Anterior cingulate cortex (tissue), 58 donors: ENCODE results near the gene PJA2.
"Not testable (repeated sequence)": the region's sequence is repeated elsewhere in the genome, so short reads cannot be mapped to it uniquely, and the experiment has no call there.

Source experiments
- DNase-seq, 58 donors: peaks; one replicate each; lab custom pipeline; 2025; lab: John Stamatoyannopoulos, UW

PJA2 gene

DNA sequence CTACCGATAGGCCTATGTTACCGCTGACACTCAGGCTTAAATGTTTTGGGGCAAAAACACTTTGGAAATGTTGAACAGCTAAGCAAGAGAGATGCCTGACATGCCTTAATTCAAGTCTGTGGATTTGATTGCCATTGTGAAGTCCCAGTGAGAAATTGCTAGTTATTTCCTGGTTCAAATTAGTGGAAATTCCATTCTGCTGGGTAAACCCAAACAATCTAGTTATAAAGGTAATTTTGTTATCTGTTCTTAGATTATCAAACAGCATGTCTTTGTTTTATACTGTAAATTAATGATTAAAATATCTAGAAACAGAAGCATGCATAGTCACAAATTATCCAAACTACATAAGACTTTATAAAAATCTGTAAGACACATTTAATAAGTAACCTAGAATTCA is 96.6 kb downstream of the PJA2 start:
- DNase-seq, result no peak

DNA sequence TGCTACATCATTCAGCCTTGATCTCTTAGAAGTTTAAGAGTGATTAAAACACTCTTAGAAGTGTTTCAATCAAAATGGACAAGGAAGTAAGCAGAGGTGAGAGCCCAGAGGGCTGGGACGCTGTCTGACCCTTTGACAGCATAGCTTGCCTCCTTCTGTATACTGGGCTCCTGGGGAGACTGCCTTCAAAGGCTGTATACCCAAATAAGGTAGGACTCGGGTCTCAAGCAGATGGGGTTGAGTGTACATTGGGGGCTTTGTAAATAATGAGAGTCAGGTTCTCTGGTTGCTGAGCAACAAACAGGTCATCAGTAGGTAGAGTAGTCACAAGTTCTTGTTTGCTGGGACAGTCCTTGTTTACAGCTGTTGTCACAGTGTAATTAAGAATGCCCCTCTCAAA is 97.1 kb downstream of the PJA2 start:
- DNase-seq, result no peak

DNA sequence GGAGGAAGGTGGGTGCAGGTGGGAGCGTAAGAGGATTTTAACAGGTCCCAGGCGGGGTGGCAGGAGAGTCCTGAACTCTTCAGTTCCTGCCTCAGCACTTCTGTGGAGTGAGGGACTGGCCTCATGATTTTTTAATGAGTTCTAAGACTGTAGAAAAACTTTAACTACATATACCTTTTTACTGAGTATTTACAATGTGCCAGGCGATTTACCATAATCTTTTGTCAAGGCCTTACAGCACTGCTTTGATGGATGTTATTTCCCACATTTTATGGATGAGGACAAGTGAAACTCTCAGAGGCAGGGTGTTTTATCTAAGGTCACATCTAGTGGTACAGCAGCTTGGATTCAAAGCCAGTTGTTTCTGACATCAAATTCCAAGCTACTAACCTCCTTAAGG is 99.5 kb downstream of the PJA2 start:
- no peak for DNase-seq

DNA sequence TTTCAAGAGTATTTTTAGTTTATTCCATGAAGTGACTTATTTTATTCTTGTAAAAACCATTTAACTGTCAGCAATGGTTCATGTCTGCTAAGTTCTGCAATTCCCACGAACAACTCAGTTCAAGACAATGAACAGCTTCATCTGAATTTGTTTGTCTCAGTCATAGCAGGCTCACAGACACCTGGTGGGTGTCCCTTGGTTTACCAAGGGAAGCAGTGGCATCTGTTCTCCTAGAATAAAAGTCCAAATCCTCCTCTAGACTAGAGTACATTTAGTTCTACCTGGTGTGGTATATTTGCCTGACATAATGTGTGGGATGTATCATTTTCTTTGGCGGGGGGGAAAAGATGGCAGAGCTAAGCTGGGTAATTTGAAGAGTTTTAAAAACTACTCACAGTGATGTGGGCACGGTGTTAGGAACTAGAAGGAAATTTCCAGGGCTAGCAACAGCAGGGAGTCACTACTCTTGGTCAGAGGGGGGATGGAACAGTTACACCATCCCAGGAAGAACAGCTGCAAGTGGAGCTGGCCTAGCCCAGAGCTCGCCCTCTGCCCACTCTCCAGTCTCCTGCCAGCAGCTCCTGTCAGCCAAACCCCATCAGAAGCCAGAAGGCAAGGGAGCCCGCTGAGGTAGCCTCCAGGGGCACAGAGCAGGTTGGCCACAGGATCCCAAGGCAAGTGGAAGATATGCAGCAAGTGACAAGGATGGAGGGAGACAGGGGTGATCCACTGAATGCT is 100.3 kb downstream of the PJA2 start:
- peak in 8 of 58 donors; percentile 6 to 64 (median 20) for DNase-seq

DNA sequence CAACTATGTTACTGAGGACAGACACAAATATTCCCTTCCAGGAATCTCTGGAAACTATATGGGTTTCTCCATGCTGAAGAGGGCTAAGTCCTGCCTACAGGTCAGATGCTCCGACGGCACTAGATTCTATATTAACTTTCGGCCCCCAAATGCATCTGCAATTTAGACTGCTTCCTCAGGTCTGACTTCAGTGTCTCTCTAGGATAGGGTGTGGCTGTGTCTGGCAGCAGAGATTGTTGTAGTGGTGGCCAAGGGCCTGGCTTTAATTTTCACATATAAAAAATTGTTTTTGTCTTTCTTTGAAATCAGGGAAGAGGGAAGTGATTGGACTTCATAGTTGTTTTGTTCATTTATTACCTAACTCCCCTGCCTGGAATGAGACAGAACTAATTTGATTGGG is 101.8 kb downstream of the PJA2 start:
- DNase-seq, result no peak

DNA sequence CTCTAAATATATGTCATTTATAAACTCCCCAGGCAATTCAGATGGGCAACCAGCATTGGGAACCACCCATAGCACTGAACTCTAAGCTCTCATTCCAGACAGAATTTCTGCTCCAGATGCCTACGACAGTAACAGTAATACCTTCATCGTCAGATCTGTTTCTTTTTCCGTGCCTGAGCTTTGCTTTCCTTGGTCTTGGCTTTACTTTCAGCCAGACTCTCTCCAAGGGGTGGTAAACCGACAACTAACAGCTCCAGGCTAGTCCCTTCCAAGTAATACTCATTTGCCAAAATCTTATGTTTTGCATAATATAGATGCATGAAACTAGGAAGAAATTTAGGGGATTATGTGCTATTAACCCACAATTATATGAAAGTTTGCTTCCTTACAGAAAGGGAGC is 102.3 kb downstream of the PJA2 start:
- DNase-seq, result no peak

DNA sequence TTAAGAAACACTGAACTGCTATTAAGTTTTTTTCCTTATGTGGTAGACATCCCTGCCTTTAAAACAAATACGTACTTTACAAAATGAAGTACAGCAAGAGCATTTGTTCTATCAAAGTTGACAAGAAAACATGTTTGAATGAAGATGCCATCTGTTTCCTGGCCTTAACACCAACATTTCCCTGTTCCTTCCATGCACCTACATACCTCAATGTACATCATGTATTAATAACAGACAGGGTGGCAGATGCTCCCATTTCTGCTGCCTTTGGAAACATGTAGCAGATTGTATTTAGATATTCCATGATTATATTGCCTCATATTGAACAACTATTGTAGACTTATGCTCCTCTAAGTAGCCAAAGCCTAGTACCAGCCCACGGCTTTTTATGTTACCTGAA is 104.4 kb downstream of the PJA2 start:
- DNase-seq, result no peak

DNA sequence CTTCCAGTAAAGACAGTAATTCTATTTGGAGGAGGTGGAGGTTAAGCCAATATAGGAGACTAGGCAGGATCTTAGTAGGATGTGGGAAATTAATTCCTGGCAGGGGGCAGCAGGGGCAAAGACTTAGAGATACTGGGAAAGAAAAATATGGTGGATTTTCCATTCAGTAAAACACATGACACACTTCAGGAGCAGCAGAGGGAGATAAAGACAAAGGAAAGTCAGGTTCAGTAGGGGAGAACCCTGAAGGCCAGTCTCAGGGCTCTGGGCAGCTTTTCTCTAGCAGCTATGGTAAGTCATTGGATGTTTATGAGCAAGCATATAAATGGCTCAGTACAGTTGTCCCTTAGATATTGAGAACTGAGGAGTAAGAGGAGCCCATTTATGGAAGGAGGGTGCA is 105.5 kb downstream of the PJA2 start:
- no peak for DNase-seq

DNA sequence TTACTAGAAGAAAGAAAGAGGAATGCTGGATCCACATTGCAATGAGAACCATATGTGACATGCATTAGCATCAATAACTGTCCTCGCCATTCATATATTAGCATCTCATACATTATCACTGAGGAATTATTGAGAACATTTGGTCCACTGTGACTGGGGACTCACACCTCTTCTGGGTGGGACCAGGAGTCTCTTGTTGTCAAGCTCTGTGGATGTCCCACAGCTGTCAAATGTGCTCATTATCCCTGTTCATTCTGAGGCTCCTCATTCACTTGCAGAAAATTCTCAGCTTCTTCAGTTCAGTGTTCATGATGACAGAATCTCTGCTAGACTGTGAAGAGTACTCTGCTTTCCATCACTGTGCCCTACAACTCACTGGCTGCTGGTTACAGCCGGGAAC is 109.4 kb downstream of the PJA2 start:
- DNase-seq, result no peak

DNA sequence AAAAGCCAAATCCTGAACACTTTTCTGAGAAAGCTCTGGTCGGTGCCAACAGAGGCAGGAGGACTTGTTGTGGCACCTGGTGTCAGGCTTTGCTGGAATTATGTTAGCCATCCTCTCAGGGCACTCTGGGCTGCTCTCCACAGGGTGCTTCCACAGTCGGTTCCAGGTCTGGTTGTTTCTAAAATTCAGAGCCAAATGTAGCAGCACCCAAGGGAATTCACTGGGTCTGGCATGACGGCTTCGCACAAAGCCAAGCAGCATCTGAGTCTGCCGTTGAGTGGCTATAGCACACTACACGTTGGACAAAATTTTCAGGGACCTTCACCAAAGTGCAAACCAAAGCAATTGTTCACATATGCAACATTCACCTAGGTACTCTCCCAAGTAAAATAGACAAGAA is 110.2 kb downstream of the PJA2 start:
- no peak for DNase-seq

DNA sequence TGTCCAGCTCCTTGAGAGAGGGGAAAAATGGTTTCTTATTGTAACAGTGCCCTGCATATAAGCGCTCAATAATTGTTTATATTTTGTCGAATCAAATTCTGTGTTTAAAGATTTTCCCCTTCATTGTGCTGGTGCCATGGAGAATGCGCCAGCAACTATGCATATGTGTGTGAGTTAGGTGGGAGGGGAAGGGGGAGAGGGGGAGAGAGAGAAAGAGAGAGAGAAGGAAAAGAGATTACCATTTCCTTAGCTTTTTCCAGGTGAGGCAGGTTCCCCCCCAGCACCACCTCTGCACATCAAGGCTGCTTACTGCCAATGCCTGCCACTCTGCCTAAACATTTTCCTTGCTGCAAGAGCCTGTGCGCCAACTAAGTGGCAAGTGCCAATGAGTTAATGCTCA is 111.0 kb downstream of the PJA2 start:
- DNase-seq, result no peak

DNA sequence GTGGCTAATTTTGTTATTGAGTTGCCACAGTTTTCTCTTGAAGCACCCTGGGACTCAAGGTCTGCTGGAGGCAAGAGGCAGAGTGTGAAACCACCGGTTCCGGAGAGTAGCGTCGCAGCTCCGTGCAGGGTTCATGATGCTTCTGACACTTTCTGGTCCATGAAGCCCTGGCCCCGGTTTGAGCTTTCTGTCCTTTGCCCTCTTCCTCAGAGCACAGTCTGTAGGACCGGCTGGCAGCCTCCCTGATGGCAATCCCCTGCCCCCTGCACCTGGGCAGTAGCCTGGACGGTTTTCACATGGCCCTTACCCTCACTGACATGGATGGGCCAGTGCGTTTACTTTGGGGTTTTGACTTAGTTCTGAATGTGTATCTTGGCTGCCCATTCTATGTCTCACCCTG is 111.9 kb downstream of the PJA2 start:
- DNase-seq, result no peak

DNA sequence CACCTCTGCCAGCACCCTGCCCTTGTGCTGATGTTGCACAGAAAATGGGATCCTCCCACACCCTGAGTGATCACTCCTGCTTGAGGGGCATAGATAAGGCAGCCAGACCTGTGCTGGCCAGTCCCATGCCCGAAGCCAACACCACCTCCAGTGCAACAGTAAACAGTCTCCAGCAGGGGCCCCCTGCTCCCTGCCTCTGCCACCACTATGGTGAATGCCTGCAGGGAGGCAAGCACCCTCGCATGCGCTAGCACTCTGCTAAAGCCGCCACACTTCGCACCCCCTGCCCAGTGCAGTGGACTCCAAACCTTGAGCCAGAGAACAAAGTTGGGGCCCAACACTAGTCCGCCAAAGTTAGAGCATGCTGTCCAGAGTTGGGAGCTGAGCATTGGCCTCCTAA is 118.7 kb downstream of the PJA2 start:
- no peak for DNase-seq

DNA sequence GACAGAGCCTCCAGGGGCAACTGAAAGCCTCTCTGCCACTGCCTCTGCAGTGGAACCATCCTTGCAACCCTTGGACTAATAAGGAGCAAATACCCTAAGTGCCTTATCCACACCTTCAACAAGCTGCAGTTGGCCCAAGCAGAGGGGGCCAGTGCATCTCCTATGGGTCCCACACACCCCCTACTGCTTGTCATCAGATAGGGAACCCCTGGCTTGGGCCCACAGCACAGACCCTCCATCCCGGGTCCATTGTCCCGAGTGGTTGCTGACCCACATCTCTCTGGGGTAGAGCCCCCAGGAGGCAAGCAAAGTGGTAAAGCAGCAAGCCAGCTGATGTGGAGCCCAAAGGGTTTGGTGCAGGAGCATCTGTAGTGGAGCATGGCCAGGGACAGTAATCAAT is 119.5 kb downstream of the PJA2 start:
- DNase-seq, result no peak

DNA sequence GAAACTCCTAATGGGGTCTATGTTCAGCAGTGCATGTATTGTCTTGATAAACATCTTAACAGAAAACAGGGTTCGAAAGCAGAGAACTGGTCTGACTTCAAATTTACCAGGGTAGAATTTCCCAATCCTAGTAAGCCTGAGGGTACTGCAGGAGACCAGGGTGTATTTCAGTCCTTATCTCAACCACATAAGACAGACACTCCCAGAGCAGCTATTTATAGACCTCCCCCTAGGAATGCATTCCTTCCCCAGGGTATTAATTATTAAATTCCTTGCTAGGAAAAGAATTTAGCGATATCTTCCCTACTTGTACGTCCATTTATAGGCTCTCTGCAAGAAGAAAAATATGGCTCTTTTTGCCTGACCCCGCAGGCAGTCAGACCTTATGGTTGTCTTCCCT is 123.1 kb downstream of the PJA2 start:
- DNase-seq, result not testable (repeated sequence)
